ENCODE results near the gene SUMO1.
A peak's percentile ranks its signal among the peaks of the same experiment; 100 is the strongest.
"Not testable (repeated sequence)": the region's sequence is repeated elsewhere in the genome, so short reads cannot be mapped to it uniquely, and the experiment has no call there.

Gene SUMO1

GRCh38 chr2:202238234-202239197 is at the start of gene SUMO1:
TSS of gene SUMO1 (minus strand) at chr2:202238597. CDS start at chr2:202238451, 146 bp downstream.
- peak; percentile 71 for DNase-seq

GRCh38 chr2:202286595-202286994 is 48.2 kb upstream of the SUMO1 start:
- no peak for DNase-seq

- peak; percentile 41 for DNase-seq
These were observed 40.5 kb upstream of the SUMO1 start for GRCh38 chr2:202278944-202279343.

DNA sequence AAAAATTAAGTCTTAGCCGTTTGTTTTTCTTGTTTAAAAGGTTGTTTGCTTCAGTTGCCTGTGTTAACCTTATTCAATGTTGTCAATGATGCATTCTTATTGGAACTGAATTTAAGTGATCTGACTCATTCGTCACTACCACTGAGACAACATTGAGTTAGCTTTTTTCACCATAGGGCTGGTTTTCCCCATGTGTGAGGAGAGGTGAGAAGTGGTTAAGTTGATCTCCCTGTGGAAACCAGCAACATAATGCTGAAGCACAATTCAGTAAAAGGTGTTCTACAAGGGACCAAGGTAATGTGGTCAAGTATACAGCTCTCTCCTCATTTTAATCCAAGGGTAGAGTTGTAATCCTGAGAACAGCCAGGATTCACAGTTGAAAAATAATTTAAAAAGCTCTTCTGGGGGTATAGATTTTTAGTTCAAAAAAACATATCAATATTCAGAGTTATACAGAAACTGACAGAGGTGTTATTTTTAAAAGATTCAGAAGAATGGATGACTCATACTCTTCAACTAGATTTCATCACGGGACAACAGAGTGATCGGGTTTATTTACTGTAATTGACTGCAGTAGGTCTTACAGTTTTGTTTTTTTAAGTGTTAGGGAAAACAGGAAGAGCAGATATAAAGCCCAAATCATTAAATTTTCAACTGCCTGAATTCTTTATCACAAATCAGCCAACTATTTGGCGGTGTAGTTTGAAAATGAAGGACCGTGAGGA is 39.8 kb upstream of the SUMO1 start:
- DNase-seq, result no peak

DNA sequence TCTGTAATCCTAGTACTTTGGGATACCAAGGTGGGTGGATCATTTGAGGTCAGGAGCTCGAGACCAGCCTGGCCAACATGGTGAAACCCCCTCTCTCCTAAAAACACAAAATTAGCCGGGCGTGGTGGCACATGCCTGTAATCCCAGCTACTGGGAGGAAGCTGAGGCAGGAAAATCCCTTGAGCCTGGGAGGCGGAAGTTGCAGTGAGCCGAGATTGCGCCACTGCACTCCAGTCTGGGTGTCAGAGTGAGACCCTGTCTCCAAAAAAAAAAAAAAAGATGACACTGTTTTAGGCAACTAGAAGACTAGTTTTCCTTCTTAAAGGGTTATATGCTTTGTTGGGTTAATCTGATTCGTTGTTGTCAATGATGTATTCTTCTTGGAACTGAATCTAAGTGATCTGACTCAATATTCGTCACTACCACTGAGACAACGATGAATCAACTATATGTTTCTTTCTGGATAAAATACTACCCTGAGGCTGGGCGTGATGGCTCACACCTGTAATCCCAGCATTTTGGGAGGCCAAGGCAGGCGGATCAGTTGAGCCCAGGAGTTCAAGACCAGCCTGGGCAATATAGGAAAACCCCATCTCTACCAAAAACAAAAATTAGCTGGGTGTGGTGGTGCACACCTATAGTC is 37.8 kb upstream of the SUMO1 start:
- not testable (repeated sequence) for DNase-seq

DNA sequence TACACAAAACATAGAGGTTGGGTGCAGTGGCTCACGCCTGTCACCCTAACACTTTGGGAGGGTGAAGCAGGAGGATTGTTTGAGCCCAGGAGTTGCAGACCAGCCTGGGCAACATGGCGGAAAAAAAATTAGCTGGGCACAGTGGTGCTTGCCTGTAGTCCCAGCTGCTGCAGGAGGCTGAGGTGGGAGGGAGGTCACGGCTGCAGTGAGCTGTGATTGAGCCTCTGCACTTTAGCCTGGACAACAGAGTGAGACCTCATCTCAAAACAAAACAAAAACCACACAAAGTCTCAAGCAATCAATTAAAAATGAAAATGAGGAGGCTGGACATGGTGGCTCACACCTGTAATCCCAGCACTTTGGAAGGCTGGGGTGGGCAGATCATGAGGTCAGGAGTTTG is 32.1 kb upstream of the SUMO1 start:
- no peak for DNase-seq

DNA sequence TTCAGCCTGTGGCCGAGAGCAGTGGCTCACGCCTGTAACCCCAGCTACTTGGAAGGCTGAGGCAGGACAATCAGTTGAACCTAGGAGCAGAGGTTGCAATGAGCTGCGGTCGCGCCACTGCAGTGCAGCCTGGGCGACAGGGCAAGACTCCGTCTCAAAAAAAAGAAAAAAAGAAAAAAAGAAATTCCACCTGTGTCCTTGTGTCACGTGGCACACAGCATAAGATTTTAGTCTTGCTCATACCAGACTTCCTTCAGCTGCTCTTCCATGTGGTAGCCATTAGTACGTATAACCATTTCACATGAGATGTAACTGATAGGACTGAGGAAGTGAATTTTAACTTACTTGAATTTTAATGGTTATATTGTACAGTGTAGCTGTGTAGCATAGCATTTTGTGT is 31.2 kb upstream of the SUMO1 start:
- no peak for DNase-seq

DNA sequence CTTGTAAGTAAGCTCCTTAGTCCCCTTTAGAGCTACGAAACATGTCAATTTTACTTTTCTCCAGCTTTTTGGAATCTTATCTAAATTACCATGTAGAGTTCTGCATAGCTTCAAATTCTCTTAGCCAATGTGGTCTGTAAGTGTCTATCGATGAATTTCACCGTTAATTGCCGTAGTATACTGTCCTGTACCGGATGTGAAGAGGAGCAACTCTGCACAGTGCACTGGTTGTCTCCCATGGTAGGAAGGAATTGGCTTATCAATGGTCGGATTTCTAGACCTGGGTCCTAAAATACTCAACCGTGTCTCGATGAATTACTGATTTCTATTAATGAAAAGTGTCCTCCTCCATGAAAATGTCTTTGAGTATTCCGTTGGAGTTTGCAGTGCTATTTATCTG is 29.1 kb upstream of the SUMO1 start:
- DNase-seq, result no peak

GRCh38 chr2:202265467-202266277 is 27.3 kb upstream of the SUMO1 start, which contains the start of gene NOP58:
TSS of gene NOP58 (plus strand) at chr2:202265763. CDS start at chr2:202265942, 179 bp downstream.
- peak; percentile 93 for DNase-seq

DNA sequence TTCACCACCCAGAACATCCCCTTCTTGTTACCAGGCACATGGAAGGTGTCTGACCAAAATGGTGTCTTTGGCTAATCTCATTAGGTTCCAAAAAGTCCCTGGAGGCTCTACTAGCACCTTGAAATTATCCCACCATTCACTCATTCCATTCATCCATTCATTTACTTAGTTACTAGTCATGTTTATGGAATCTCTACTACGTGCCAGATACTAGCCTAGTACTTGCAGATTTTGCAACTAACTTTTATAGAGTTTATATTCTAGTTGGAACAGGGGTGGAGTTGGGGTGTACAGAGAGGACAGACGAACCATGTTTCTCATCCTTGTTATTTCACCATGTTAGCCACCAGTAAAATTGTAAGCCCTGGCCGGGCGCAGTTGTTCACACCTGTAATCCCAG is 23.1 kb upstream of the SUMO1 start:
- no peak for DNase-seq

- DNase-seq, result no peak
These were observed 13.1 kb upstream of the SUMO1 start for GRCh38 chr2:202251494-202251893.

- no peak for DNase-seq
These were observed 11.3 kb upstream of the SUMO1 start for GRCh38 chr2:202249521-202250253.

DNA sequence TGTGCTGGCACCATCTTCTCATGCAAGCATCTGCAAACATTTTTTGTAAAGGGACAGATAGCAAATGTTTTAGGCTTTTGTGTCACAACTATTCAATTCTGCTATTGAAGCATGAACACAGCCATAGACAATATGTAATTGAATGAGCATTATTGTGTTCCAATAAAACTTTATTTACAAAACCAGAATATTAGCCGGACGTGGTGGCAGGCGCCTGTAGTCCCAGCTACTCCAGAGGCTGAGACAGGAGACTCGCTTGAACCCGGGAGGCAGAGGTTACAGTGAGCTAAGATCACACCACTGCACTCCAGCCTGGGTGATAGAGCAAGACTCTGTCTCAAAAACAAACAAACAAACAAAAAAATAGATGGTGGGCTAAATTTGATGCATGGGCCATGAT is 9.3 kb upstream of the SUMO1 start:
- DNase-seq, result not testable (repeated sequence)

DNA sequence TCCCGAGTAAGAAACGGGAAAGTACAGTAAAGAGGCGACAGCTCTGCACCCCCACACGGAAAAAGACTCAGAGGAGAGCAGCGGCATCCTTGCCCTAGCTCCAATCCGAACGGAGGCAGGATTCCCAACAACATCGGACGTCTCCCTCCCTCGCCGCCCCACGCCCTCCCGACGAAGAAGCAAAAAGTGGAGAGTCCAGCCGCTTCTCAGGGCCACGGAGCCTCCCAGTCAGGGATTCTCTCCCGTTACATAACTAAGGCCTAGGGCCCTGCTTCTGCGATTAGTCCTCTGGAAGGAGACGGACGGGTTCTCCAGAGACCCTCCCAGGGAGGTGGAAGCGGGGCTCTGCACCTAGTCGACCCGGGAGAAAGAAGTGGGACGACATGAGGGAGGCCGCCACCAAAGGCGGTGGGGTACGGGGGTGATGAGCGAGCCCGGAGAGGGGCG is 587 bp downstream of the SUMO1 start:
- no peak for DNase-seq

DNA sequence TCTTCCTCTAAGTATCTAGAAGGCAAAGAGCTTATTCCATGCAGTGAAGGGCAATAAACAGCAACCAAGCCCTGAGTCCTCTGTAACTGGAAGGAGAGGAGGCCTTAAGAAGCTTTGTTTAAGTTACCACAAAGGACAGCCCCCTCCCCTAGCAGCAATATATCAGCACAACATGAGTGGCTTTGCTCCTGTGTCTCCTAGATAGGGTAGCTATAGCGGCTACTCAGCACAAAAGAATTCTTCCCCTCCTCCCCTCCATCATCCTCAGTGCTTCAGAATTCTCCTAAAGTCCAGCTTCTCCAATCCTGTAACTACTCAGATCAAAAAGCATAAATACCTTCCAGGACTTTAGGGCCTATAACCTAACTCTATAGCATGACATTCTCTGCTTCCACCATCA is 16.5 kb downstream of the SUMO1 start:
- no peak for DNase-seq

DNA sequence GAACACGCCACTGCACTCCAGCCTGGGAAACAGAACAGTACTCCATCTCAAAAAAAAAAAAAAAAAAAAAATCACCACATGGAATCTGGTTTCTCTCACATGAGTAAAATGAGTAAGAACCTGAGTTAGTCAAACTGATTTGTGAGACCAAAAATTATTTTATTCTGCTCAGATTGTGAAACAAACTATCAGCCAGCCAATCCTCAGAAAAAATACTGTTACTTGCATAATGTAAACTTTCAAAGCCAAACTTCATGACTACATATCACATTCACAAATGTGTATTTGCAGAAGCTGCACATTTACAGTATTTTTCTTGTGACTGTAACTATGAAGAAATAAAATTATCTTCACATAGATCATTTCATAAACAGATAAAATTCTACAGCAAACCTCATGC is 23.2 kb downstream of the SUMO1 start:
- no peak for DNase-seq

- DNase-seq, result no peak
These were observed 29.9 kb downstream of the SUMO1 start for GRCh38 chr2:202208526-202208925.

DNA sequence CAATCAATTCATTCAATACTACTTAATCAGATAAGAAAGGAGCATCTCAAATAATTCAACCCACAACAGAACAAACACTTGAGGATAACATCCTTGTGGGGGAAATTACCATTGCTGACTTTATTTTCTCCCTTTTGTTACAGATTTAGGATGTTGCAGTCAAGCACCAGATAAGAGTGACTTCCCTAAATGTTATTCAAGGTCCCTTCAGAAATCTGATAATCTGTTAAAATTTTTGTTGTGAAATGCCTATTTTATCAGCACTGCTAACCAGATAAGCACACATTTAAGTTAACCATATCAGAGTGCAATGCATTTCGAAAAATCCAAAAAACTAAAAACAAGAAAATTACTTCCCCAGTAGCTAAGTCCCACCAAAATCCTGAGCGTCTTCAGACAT is 33.5 kb downstream of the SUMO1 start:
- no peak for DNase-seq

GRCh38 chr2:202203348-202203747 is 35.0 kb downstream of the SUMO1 start:
- no peak for DNase-seq

DNA sequence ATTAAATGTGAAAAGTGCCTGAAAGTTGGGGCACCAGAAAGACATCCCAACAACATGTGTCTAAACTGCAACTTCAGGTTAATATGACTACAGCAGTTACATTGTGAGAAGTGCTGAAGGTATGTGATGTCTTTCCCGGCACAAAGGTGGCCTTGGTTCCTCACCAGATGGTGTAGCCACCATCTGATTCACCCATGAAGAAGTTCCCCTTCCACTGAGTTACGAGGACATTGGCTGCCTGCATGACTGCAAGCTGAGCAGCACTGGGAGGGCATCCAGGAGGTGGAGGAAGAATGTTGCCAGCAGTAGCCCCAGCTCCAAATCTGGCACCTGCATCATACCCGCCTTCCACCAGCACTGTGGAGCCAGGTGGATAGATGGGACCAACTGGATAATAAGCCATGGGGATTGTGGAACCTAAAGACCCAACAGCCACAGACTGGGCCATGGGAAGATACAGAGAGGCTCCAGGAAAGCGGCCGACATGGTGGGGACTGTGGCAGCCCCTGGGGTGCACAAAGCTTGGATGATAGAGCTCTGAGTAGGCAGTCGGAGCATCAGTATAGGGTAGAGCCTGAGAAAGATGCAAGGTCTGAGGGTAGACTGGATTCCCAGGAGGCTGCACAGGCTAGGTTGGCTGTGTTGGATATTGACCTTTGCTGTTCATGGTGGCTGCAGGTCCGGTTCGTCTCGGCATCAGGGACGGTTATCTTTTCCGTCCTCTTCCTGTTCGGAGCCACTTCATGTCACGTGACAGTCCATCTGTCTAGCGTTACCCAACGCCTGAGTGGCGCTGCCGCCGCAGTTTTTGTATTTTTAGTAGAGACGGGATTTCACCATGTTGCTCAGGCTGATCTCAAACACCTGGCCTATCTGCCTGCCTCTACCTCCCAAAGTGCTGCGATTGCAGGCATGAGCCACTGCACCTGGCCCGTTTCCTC is 36.9 kb downstream of the SUMO1 start:
- no peak for DNase-seq

DNA sequence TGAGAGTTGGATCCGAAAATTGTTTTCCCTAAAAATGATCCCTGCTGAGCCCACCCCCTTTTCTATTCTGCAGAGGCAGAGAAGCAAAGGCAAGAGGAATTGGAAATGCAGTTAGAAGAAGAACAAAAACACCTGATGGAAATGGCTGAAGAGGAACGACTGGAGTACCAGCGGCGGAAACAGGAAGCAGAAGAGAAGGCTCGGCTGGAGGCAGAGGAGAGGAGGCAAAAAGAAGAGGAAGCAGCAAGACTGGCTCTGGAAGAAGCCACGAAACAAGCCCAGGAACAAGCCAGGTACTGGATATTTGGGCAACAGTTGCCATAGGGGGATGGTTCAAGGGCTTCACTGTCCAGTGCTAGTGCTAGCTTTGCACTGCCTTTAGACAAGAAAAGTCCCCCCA is 41.7 kb downstream of the SUMO1 start:
- no peak for DNase-seq

Measured in NCI-H446 treated with DMSO at 0.1 percent for 48 hours (cell line).